HEK293 (cell line): ENCODE results near the gene UHRF1.
"Not testable (repeated sequence)": the region's sequence is repeated elsewhere in the genome, so short reads cannot be mapped to it uniquely, and the experiment has no call there.

ENCODE experiments used
- CTCF ChIA-PET: fragments of 350-600 bp; formaldehyde crosslinking; extraction: SDS; loops from one replicate; lab custom pipeline; 2021; ENCODE audit warnings: antibody characterized with exemption; lab: Yijun Ruan, JAX
- POLR2A ChIA-PET: fragments of 300-600 bp; formaldehyde crosslinking; extraction: SDS; loops from one replicate; lab custom pipeline; 2020; ENCODE audit warnings: antibody characterized with exemption, inconsistent platforms; lab: Yijun Ruan, JAX
- H3K27ac ChIP-seq: fragments of 200-500 bp; sonication (Bioruptor generic); 2 replicates; pipeline ENCODE4 v1.5.1; 2014; ENCODE audit warnings: low read depth, low read length, control low read depth, inconsistent platforms; ENCODE audit errors: extremely low read depth
- H3K36me3 ChIP-seq, 2 experiments: fragments of 200-500 bp in 1 of 2; sonication (Bioruptor generic) in 1 of 2; 1 replicate in 1 of 2; 2 replicates in 1 of 2; pipeline ENCODE4 v1.5.1; 2014 to 2017; ENCODE audit warnings: inconsistent platforms in 2 of 2, low read length in 2 of 2; ENCODE audit not compliant: control insufficient read depth in 2 of 2, insufficient read depth in 1 of 2
- H3K4me1 ChIP-seq: fragments of 200-500 bp; sonication (Bioruptor generic); 2 replicates; pipeline ENCODE4 v1.5.1; 2014; ENCODE audit warnings: mild to moderate bottlenecking, low read length, inconsistent platforms; ENCODE audit not compliant: control insufficient read depth, insufficient read depth
- H3K4me3 ChIP-seq: 2 replicates; pipeline ENCODE4 v1.5.1; 2011; ENCODE audit warnings: low read depth, mild to moderate bottlenecking, control low read depth, low read length, moderate library complexity
- H3K9me3 ChIP-seq: fragments of 200-500 bp; sonication (Bioruptor generic); 2 replicates; pipeline ENCODE4 v1.5.1; 2014; ENCODE audit warnings: low read depth, low read length, inconsistent platforms; ENCODE audit not compliant: control insufficient read depth, insufficient read depth
- FEZF1 ChIP-seq: fragments of 450-650 bp; formaldehyde crosslinking; IDR thresholded peaks from 2 replicates; pipeline ENCODE4 v1.5.1; 2016; ENCODE audit warnings: missing biosample characterization, missing genetic modification characterization
- GLIS1 ChIP-seq: fragments of 450-650 bp; formaldehyde crosslinking; IDR thresholded peaks from 2 replicates; pipeline ENCODE4 v1.5.1; 2016; ENCODE audit warnings: missing biosample characterization, missing genetic modification characterization
- HOXC10 ChIP-seq: sonication (generic); formaldehyde crosslinking; IDR thresholded peaks from 2 replicates; pipeline ENCODE4 v1.8.1; 2023; ENCODE audit warnings: mild to moderate bottlenecking, missing genetic modification reagents
- PRDM1 ChIP-seq: fragments of 450-650 bp; formaldehyde crosslinking; IDR thresholded peaks from 2 replicates; pipeline ENCODE4; 2016; ENCODE audit warnings: missing biosample characterization, missing genetic modification characterization
- ZBTB1 ChIP-seq: fragments of 450-650 bp; formaldehyde crosslinking; IDR thresholded peaks from 2 replicates; pipeline ENCODE4 v1.5.1; 2016; ENCODE audit warnings: missing biosample characterization, missing genetic modification characterization
- ZBTB21 ChIP-seq: fragments of 450-650 bp; formaldehyde crosslinking; IDR thresholded peaks from 2 replicates; pipeline ENCODE4 v1.5.1; 2017; ENCODE audit warnings: missing biosample characterization, missing genetic modification characterization
- ZBTB8A ChIP-seq: fragments of 450-650 bp; formaldehyde crosslinking; IDR thresholded peaks from 2 replicates; pipeline ENCODE4 v1.5.1; 2016; ENCODE audit warnings: missing biosample characterization, missing genetic modification characterization
- ZIC2 ChIP-seq: fragments of 450-650 bp; formaldehyde crosslinking; IDR thresholded peaks from 2 replicates; pipeline ENCODE4 v1.5.1; 2016; ENCODE audit warnings: missing biosample characterization, missing genetic modification characterization
- ZNF202 ChIP-seq: fragments of 450-650 bp; formaldehyde crosslinking; IDR thresholded peaks from 2 replicates; pipeline ENCODE4 v1.5.1; 2016; ENCODE audit warnings: missing biosample characterization, missing genetic modification characterization, borderline replicate concordance
- ZNF521 ChIP-seq: fragments of 450-650 bp; formaldehyde crosslinking; IDR thresholded peaks from 2 replicates; pipeline ENCODE4 v1.5.1; 2017; ENCODE audit warnings: missing biosample characterization, mild to moderate bottlenecking, missing genetic modification characterization
- ZNF548 ChIP-seq: fragments of 450-650 bp; formaldehyde crosslinking; IDR thresholded peaks from 2 replicates; pipeline ENCODE4 v1.5.1; 2016; ENCODE audit warnings: missing biosample characterization, missing genetic modification characterization
- ZNF585B ChIP-seq: fragments of 450-650 bp; formaldehyde crosslinking; IDR thresholded peaks from 2 replicates; pipeline ENCODE4 v1.5.1; 2016; ENCODE audit warnings: missing biosample characterization, missing genetic modification characterization
- ZNF629 ChIP-seq: fragments of 450-650 bp; formaldehyde crosslinking; IDR thresholded peaks from 2 replicates; pipeline ENCODE4 v1.5.1; 2017; ENCODE audit warnings: missing biosample characterization, missing genetic modification characterization
- ZNF843 ChIP-seq: fragments of 450-650 bp; formaldehyde crosslinking; IDR thresholded peaks from 2 replicates; pipeline ENCODE4 v1.5.1; 2016; ENCODE audit warnings: missing biosample characterization, missing genetic modification characterization
- TF ChIP-seq, protein P1 (sequence below): fragments of 450-650 bp; formaldehyde crosslinking; IDR thresholded peaks from 2 replicates; pipeline ENCODE4 v1.5.1; 2016; ENCODE audit warnings: missing biosample characterization, missing genetic modification characterization, low read depth
- TF ChIP-seq, protein P2 (sequence below): fragments of 450-650 bp; formaldehyde crosslinking; IDR thresholded peaks from 2 replicates; pipeline ENCODE4 v1.5.1; 2016; ENCODE audit warnings: missing biosample characterization, missing genetic modification characterization

Gene UHRF1

DNA sequence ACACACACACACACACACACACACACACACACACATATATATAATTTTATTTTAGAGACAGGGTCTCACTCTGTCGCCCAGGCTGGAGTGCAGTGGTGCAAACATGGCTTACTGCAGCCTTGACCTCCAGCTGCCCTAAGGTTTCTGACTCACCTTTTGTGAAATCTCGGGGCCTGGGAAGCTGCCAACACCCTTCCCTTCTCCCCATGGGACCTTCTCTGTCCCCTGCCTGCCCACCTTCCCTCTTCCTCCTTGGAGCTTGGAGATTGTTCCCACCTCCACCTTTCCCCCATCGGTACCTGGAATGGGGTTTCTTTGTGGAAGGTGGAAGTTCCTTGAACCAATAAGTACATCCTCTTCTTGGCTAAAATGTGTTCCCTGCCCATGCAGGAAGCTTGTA is 12.9 kb upstream of the UHRF1 start:
- POLR2A ChIA-PET: no interaction called here
- no peaks in the 10 kb centered on the region for H3K4me1 ChIP-seq
- H3K9me3 ChIP-seq: no peaks in the 10 kb centered on the region
- TF ChIP-seq PRDM1 (tag by site-specific recombination) (0 out of 2 replicates have a peak, but pooled peaks have one; percentile 37), GLIS1 (peak; percentile 17; the same call in 1 of the 2 replicates), ZNF585B (tag by site-specific recombination) (no peak)
- no peaks in the 10 kb centered on the region for H3K36me3 ChIP-seq
- CTCF ChIA-PET: interaction anchor here (0.6 to 1.3 kb wide), 5 partner anchors 15 to 235 kb away, joined by 3 to 4 read pairs (median 3); no protein-coding TSS in a partner anchor
- H3K27ac ChIP-seq: no peak overlapping the region
- H3K4me3 ChIP-seq: no peak overlapping the region

DNA sequence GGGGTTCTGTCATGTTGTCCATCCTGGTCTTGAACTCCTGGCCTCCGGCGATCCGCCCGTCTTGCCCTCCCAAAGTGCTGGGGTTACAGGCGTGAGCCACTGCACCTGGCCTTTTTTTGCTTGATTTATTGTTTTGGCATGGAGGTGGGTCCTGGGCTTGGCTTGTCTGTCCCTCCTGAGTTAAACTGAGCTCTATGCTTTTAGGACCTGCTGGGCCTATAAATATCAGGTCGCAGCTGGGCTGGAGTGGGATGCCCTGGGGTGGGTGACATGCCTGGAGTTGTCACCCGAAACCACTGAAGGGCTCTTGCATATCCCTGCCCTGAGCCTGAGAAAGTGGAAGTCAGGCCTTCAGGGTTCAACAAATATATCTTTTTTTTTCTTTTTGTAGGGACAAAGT is 12.2 kb upstream of the UHRF1 start:
- H3K4me1 ChIP-seq: no peaks in the 10 kb centered on the region

DNA sequence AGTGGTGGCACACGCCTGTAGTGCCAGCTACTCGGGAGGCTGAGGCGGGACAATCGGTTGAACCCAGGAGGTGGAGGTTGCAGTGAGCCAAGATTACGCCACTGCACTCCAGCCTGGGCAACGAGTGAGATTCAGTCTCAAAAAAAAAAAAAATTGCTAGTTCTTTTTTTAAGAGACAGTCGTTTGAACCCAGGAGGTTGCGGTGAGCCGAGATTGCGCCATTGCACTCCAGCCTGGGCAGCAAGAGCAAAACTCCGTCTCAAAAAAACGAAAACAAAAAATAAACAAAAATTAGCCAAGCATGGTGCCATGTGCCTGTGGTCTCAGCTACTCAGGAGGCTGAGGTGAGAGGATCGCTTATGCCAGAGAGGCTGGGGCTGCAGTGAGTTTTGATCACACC is 8.4 kb upstream of the UHRF1 start:
- POLR2A ChIA-PET, CTCF ChIA-PET, H3K27ac ChIP-seq, H3K4me3 ChIP-seq, H3K4me1 ChIP-seq, H3K9me3 ChIP-seq, H3K36me3 ChIP-seq: not testable (repeated sequence)

More for the DNA sequence above, 12.2 kb upstream of the UHRF1 start:
- CTCF ChIA-PET: interaction anchor here (1.3 to 1.6 kb wide), 2 partner anchors 14 to 134 kb away, joined by 3 read pairs; no protein-coding TSS in a partner anchor
- Histone ChIP-seq H3K36me3 (no peaks in the 10 kb centered on the region), H3K9me3 (no peaks in the 10 kb centered on the region), H3K27ac (no peak overlapping the region), H3K4me3 (no peak overlapping the region)
- POLR2A ChIA-PET: no interaction called here
- no peak for TF ChIP-seq HOXC10 (CRISPR knock-in tag)
- no peak for TF ChIP-seq FEZF1 (tag by site-specific recombination)
- peak; percentile 50 for TF ChIP-seq ZBTB8A
- no peak for TF ChIP-seq ZNF548 (tag by site-specific recombination)
- TF ChIP-seq, protein P1, sequence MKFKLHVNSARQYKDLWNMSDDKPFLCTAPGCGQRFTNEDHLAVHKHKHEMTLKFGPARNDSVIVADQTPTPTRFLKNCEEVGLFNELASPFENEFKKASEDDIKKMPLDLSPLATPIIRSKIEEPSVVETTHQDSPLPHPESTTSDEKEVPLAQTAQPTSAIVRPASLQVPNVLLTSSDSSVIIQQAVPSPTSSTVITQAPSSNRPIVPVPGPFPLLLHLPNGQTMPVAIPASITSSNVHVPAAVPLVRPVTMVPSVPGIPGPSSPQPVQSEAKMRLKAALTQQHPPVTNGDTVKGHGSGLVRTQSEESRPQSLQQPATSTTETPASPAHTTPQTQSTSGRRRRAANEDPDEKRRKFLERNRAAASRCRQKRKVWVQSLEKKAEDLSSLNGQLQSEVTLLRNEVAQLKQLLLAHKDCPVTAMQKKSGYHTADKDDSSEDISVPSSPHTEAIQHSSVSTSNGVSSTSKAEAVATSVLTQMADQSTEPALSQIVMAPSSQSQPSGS (tag by site-specific recombination): no peak
- TF ChIP-seq ZNF843 (tag by site-specific recombination): no peak
- no peak for TF ChIP-seq ZNF202 (tag by site-specific recombination)
- peak; percentile 54 for TF ChIP-seq ZIC2

DNA sequence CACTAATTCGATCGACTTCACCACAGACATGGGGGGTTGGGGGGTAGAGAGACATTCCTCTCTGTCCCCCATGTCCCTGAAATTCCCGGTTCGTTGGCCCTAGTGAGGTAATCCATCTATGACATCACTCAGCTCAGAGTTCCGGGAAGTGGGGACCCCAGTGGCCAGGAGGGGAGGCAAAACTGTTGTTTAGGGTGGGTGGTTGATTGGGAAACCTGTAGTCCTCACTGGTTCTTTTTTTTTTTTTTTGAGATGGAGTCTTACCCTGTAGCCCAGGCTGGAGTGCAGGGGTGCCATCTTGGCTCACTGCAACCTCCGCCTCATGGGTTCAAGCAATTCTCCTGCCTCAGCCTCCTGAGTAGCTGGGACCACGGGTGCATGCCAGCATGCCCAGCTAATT is 6.5 kb upstream of the UHRF1 start, which contains the start of gene ARRDC5:
Gene ARRDC5, minus strand, starts transcription at position 101 of the 400 bp plus-strand sequence. Its CDS starts 71 bp downstream, at position 30.
- Histone ChIP-seq H3K9me3 (no peaks in the 10 kb centered on the region), H3K4me1 (no peaks in the 10 kb centered on the region), H3K27ac (no peak within 1 kb of the TSS), H3K4me3 (no peak within 1 kb of the TSS), H3K36me3 (no peaks in the 10 kb centered on the region)
- ChIA-PET POLR2A (no interaction called here), CTCF (interaction anchor here (1.2 kb wide), 1 partner anchor 30 kb away, joined by 5 read pairs; no protein-coding TSS in a partner anchor)
- no peak for TF ChIP-seq ZNF521
- TF ChIP-seq ZNF629 (tag by site-specific recombination): peak; percentile 47; the same call in 1 of the 2 replicates
- TF ChIP-seq ZBTB21 (tag by site-specific recombination): peak; percentile 44; the same call in 1 of the 2 replicates
- TF ChIP-seq ZBTB1: no peak
- TF ChIP-seq, protein P2, sequence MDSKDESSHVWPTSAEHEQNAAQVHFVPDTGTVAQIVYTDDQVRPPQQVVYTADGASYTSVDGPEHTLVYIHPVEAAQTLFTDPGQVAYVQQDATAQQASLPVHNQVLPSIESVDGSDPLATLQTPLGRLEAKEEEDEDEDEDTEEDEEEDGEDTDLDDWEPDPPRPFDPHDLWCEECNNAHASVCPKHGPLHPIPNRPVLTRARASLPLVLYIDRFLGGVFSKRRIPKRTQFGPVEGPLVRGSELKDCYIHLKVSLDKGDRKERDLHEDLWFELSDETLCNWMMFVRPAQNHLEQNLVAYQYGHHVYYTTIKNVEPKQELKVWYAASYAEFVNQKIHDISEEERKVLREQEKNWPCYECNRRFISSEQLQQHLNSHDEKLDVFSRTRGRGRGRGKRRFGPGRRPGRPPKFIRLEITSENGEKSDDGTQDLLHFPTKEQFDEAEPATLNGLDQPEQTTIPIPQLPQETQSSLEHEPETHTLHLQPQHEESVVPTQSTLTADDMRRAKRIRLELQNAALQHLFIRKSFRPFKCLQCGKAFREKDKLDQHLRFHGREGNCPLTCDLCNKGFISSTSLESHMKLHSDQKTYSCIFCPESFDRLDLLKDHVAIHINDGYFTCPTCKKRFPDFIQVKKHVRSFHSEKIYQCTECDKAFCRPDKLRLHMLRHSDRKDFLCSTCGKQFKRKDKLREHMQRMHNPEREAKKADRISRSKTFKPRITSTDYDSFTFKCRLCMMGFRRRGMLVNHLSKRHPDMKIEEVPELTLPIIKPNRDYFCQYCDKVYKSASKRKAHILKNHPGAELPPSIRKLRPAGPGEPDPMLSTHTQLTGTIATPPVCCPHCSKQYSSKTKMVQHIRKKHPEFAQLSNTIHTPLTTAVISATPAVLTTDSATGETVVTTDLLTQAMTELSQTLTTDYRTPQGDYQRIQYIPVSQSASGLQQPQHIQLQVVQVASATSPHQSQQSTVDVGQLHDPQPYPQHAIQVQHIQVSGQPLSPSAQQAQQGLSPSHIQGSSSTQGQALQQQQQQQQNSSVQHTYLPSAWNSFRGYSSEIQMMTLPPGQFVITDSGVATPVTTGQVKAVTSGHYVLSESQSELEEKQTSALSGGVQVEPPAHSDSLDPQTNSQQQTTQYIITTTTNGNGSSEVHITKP (tag by site-specific recombination): 0 out of 2 replicates have a peak, but pooled peaks have one; percentile 12
